HT-29 (cell line): ENCODE results near the gene LDB2. TPM values are rescaled to one million over a fixed set of nuclear protein-coding genes. Genes with fewer than 3 reads are reported as not detected.
"Not testable (repeated sequence)": the region's sequence is repeated elsewhere in the genome, so short reads cannot be mapped to it uniquely, and the experiment has no call there.

Experiments used
- DNase-seq: peaks from one replicate; pipeline ENCODE4 v3.0.0-alpha.2; 2015; ENCODE audit warnings: low spot score
- total RNA-seq: library from RNA; depleted of rRNA; stranded (reverse); fragments of >200 nt; shearing (Covaris generic); gene quantifications from 2 replicates; pipeline ENCODE4 v1.2.3, GENCODE V29; 2014; rRNA removed

LDB2 gene
- not detected in 2 replicates for total RNA-seq

DNA sequence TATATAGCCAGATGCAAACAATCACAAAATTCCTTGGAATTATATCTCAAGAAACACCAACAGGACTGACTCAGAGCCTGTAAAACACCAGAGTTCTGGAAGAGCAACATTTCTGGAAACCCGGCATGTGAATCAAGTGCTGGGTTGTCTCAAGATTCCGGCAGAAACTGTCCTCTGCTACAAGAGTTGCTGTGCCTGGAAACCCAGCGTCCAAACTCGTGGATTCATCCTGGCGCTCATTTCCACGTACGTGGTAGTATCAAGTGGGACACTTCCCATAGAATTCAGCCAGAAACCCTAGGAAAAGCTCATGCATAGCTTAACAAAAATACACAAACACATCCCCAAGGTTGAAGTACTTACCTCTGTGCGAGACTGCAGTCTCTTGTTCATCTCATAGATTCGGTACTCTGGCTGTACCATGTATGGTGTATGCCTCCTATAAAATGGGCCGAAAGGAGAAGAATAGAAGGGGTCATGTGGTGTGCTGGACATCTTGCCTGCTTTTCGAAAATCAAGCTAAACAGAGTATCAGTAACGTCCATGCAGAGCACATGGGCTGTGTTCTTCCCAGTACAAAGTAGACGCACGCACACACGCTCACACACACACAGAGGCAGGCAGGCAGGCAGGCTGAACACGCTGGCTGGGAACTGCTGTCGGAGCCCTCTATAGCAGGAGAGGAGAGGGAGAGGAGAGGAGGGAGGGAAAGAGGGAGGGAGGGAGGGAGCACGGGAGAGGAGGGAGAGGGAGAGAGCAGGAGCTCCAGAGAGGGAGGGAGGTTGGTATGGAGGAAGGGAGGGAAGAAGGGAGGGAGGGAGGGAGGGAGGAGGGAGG lies at the start of gene LDB2:
TSS of gene LDB2 (minus strand) at position 655 of the 837 bp plus-strand sequence.
- DNase-seq = no peak

GRCh38 chr4:16942491-16942890 lies 44.0 kb upstream of the LDB2 start:
- DNase-seq = no peak

GRCh38 chr4:16939178-16939577 lies 40.7 kb upstream of the LDB2 start:
- DNase-seq = no peak

DNA sequence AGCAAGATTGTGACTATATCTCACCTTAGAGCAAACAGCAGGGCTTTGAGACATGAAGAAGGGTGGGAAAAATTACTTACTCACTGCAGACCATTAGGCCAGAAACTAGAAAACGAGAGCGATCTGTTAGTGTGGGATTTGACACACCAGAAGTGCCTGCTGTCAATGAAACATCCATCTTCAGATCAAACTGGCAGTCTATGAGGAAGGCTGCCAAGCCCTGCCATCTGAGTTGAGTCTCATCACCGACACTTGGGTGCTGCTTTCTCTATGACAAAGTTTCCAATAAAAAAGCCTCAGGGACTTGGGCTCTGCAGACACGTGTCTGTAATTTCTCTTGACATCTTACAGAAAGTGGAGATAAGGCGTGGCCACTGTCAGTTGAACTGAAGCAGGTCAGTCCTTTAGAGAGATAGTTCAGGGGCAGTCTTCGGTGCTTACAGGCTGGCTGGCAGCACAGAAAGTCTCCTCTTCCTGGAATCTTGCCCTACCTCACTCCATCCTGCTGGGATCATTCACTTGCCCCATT lies 40.1 kb upstream of the LDB2 start:
- DNase-seq = no peak

GRCh38 chr4:16931339-16932305 lies 33.2 kb upstream of the LDB2 start:
- DNase-seq = no peak

GRCh38 chr4:16926214-16926613 lies 27.8 kb upstream of the LDB2 start:
- no peak for DNase-seq

GRCh38 chr4:16918716-16919115 lies 20.3 kb upstream of the LDB2 start:
- DNase-seq = not testable (repeated sequence)

GRCh38 chr4:16916719-16917337 lies 18.4 kb upstream of the LDB2 start:
- DNase-seq = peak; percentile 81

- DNase-seq = no peak
Observed at GRCh38 chr4:16916031-16916430, 17.6 kb upstream of the LDB2 start.

DNA sequence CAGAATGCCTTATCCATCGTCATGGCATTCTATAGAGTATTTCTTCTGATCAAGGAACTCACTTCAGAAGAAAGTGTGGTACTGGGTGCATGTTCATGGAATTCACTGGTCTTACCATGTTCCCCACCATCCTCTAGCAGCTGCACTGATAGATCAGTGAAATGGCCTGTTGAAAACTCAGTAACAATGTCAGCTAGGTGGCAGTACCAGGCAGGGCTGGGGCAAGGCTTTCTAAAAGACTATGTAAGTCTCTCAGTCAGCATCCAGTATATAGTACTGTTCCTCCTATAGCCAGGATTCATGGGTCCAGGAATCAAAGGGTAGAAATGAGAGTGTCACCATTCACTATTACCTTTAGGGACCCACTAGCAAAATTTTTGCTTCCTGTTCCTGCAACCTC lies 15.8 kb upstream of the LDB2 start:
- DNase-seq = peak; percentile 5

DNA sequence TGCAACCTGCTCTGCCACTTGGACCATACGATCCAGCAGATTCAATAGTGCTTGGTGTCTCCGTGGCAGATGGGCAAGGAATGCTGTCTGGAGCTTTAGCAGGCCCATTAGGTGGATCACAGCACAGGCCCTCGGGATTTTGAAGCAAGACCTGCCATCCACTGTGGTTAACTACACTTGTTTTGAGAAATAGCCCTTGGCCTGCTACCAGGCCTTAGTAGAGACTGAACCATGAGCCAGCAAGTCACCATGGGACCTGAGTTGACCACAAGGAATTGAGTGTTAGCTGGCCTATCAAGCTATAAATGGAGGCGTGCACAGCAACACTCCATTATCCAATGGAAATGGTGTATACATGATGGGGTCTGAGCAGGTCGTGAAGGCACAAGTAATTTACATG lies 14.5 kb upstream of the LDB2 start:
- no peak for DNase-seq

GRCh38 chr4:16909281-16909680 lies 10.8 kb upstream of the LDB2 start:
- DNase-seq = no peak

DNA sequence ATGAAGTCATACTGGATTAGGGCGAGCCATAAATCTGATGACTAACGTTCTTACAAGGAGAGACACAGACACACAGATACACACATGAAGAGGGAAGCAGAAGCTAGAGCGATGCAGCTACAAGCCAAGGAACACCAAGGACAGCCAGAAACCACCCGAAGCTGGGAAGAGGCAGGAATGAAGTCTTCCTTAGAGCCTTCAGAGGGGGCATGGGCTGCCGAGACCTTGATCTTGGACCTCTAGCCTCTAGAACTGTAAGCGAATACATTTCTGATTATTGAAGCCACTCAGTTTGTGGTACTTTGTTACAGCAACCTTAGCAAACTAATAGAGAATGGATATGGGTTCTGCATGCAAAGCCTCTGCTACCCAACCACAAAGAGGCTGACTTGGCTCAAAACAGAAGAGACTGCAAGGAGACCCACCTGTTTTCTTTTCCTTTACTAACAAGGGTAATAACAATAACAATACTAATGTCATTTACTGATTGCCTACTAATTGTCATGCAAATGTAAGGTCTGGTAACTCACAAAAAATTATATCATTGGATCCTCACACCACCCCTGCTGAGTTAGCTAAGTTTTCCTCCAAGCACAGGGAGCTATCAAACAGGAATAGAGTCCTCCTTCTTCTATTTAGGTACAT lies 10.1 kb upstream of the LDB2 start:
- DNase-seq = no peak

DNA sequence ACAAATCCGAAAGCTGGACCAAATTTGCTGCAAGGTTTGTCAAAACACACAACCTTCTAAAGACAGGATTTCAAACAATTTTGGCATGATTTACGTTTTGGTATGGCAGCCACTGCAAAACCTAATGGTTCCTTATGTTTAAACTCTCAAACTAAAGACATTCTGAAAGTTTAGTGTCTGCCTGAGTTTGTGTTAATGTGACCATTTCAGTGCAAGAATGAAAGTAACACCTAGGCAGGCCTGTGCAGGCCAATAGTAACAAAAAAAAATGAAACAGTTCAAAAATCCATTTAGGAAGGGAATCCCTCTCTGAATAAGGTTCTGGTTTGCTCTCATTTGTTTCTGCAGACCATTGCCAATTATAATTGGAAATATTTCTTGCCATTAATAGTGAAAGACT lies 1.9 kb upstream of the LDB2 start:
- no peak for DNase-seq

DNA sequence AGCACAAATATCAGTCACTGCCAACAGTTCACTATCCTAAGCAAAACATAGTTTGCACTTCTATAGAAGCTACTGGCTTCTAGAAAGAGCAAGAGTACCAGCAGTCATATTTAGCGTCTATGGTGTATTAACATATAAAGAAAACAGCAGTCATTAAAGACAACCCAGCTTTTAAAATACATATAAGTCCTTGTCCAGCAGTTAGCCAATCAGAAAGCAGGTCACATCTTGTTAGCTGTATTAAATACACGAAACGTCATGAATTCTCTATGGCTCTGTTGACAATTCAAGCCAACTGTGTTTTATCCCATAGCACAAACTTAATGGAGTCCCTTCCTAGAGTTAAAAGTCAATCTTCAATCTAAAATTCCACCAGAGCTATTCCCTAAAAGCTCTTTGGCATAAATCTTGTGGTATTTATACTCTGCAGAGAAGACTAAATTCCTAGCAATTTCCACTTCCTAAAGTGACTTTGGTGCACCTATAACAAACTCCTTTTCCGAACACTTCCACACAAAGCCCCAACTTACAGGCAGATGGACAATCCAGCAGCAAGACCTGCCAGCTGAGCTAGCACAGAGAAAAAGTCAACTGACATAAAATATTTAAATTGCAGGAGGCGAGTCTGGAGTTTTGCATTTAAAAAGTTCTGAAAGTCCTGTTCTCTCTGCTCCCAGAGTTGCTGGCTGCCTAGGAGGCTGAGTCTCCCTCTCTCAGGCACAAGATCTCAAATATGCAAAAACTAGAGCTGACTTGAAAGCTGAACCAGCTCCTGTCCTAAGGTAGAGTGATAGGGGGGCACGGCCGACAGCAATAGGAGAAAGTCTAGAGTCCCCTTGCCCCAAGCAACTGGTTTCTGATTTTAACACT lies 1.3 kb downstream of the LDB2 start:
- no peak for DNase-seq

DNA sequence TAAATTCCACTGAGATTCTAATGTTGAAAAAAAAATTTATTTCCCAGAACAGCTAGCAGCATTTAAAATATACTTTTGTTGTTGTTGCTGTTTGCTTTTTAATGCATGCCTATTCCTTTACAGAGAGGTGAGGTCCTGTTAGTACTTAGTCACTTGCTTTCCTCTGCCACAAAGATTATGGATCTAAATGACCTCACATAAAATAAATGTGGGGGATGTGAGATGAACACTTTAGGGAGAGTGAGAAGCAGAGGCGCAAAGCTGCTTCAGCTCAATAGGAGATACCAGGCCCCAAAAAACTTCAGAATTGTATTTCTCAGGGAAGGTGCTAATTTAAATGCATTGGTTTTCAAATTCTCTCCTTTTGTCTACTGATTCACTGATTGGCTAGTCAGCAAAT lies 4.0 kb downstream of the LDB2 start:
- DNase-seq = no peak

DNA sequence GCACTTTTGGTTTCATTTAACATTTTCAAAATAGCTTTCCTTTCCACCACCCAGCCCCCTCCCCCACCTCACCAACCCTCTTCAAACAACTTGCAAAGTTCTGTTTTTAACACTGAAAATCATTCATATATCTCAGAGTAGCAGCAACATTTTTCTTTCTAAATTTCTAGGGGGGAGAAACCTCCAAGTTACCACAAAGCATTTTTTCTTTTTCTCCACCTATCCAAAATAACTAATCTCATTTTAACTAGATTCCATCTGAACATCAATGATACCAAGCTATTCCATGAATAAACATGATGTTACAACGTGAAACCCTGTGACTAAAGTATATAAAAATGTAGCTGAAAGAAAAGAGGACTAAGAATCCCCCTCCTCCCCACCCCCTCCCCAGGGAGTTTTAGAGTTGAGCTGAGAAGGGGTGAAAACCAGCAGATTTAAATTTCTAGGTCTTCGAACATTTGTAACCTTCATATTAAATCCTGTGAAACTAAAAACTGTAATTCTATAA lies 5.2 kb downstream of the LDB2 start:
- DNase-seq = no peak

DNA sequence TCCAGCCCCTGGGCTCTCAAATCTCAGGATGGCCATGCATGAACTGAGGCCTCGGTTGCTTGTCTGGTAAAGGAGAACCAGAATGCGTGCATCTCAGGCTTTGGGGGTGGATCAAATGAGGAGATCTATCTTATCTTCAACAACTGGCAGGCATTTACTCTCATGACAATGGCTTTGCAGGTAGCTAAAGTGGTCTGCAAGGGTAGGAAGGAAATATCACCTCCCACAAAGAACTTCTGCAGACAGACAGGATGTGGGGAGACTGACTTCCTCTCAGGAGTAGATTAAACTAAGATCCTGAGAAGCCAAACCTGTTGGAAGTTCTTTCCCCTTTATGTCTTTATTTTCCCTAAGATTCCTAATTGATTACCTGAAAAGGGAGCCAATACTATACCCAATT lies 7.8 kb downstream of the LDB2 start:
- DNase-seq = no peak

DNA sequence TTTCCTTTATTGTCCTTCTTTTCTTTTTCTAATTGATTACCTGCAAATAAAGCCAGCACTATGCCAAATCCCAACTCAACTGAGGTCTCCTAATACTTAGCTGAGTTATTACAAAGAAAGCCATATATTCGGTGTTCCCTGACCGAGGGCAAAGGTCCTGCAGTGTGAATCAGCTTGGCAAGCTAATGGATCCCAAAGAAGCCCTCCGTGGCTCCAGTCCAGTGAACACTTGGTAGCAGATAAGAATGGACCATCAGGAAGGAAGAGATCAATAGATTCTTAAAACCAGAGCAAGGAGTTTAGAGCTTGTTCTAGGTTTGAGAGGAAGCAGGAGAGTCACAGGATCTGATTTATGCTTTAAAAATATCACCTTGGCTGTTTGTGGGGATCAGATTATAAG lies 8.5 kb downstream of the LDB2 start:
- no peak for DNase-seq

DNA sequence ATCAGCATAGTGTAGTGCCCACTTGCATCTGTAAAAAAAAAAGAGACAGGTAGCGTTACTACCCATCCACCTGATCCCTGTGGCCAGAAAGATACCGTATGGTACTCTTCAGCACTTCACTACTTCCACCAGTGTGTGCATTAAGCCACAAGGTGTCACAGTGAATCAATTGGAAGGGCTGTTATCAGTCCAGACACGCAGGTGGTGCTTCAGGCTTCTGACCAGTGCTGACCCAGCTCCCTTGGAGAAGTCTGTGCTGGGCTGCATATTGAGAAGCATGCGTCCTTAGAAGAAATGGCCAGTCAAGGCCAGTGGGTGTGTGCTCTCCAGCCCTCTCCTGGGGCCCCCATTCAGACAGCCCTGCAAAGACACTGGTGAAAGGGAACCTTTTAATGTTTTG lies 10.6 kb downstream of the LDB2 start:
- no peak for DNase-seq
